IPS DF 6.9 (cell line): Measurements from ENCODE around the gene OSBPL6.
"Not testable (repeated sequence)": the region's sequence is repeated elsewhere in the genome, so short reads cannot be mapped to it uniquely, and the experiment has no call there.

Source experiments
- DNase-seq: peaks from one replicate; pipeline ENCODE4 v3.0.0-alpha.2; 2013; ENCODE audit warnings: low read depth, low spot score
- H3K27ac ChIP-seq: one replicate; pipeline ENCODE4 v1.5.1; 2013; ENCODE audit warnings: low read length, control low read depth
- H3K27me3 ChIP-seq: 2 replicates; pipeline ENCODE4 v1.6.1; 2013; ENCODE audit warnings: mild to moderate bottlenecking, low read length; ENCODE audit not compliant: control insufficient read depth, insufficient read depth
- H3K36me3 ChIP-seq: 2 replicates; pipeline ENCODE4 v1.6.1; 2013; ENCODE audit warnings: low read length; ENCODE audit not compliant: control insufficient read depth, insufficient read depth
- H3K4me1 ChIP-seq: 2 replicates; pipeline ENCODE4 v1.6.1; 2013; ENCODE audit warnings: low read length; ENCODE audit not compliant: control insufficient read depth, insufficient read depth
- H3K4me3 ChIP-seq: 2 replicates; pipeline ENCODE4 v1.5.1; 2013; ENCODE audit warnings: mild to moderate bottlenecking, low read length
- H3K9me3 ChIP-seq: 2 replicates; pipeline ENCODE4 v1.6.1; 2013; ENCODE audit warnings: low read length, inconsistent platforms; ENCODE audit not compliant: control insufficient read depth, insufficient read depth
- WGBS: extraction: QIAGEN DNeasy Blood & Tissue Kit; methylation state at CpG from one replicate; pipeline ENCODE4 v1.1.7; 2013; ENCODE audit warnings: mixed read lengths, missing lambda C conversion rate; ENCODE audit not compliant: insufficient read length, insufficient coverage; 5-methylcytosine and 5-hydroxymethylcytosine counted together

The OSBPL6 gene

DNA sequence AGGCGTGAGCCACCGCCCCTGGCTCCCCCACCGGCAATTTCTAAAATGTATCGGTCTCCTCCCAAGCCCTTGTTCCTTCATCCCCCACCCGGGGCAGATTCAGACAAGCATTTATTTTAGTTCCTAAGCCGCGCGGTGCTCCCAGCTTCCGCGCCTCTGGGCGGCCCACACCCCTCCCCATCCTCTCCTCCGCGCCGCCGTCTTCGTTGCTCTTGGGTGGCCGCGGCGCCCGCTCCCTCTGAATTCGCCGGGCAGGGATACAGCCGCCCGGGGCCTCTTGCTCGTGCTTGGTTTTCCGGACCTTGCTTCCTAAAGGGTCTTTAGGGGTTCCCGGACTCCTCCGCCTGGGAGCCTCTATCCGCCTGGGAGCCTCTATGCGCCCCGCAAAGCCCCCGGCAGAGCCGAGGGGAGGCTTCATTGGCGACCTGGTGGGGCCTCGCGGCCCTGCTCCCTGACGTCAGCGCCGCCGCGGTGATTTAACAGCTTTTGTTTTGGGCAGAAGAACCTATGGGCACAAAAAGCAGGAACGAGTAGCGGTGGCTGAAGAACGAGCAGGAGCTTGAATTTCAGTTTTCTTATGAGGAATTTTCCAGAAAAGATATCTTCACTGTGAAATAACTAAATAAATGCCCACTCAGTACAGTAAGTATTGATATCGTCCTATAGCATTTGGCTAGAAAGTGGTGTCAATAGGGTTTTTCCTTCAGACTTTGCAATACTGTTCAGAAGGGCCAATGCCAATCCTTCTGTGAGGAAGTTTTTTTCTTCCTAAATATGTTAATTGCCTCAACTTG lies 219.4 kb downstream of the OSBPL6 start:
- Histone ChIP-seq H3K27me3 (no peaks in the 10 kb centered on the region), H3K4me1 (peaks cover 1% of the 10 kb centered on the region; the same call in 1 of the 2 replicates), H3K36me3 (no peaks in the 10 kb centered on the region), H3K27ac (no peak overlapping the region), H3K4me3 (peak overlapping the region; percentile 47; the same call in 1 of the 2 replicates), H3K9me3 (no peaks in the 10 kb centered on the region)
- peak; percentile 41 for DNase-seq
- no CpG with 5 or more reads among the region's 45 CpGs for WGBS

DNA sequence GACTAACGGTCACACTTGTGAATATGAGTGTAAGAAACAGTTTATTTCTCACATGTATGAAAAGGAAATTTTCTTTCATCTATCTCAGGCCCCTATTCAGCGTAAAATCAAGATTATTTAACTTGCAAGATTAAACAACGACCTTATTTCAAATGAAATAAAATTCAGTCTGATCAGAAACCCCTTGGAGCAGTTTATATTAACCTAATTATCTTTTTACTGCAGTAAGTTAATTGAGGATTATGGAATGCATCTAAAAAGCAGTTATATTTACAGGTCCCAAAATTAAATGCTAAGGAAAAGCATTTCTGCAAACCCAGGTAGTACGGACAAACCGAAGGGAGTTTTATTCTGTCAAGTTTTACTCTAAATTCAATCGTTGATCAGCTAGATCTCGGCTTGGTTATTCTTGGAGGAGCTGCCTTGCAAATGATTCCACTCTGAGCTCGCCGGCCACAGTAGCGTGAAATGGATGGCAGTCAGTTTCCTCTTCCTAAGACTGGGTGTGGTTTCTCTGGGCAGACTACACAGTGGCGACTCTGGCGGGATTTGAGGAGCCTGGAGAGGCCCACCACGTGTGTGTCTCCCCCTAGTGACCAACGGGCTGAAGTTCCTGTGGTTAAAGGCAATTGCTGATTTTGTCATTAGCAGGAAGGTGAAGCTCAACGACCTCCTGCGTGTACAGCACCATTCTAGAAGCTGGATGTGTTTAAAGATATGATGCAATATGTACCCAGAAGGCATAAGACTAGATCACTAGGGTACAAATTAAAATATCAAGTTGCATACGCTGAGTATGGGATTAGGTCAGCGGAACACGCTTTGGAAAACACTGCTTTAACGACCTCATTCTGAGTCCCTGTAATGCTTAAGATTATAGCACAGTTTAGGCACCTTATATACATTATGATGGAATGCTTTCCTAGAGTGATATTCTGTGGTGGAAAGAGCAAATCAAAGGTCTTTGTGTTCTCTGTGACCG lies 220.2 kb downstream of the OSBPL6 start:
- Histone ChIP-seq H3K27ac (no peak overlapping the region), H3K36me3 (no peaks in the 10 kb centered on the region)

DNA sequence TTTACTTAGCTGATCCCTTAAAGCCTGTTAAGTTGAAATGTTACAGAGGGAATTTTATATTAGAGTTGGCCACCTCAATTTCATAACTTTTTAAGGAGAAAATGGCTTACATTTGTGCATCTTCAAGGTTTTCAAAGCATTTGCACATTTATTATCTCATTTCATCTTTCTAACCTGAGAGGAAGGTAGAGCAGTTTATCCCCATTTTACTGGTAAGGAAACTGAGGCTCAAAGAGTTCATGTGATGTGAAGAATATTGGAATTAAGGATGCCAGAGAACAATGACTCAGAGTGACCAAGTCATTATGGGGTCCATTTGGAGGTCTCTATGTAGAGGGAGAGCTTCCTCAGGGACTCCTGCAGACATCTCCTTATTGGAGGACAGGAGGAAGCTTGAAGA lies 221.7 kb downstream of the OSBPL6 start:
- Histone ChIP-seq H3K36me3 (no peaks in the 10 kb centered on the region), H3K4me3 (no peak overlapping the region)
- DNase-seq, result no peak

More for the DNA sequence above, 220.2 kb downstream of the OSBPL6 start:
- H3K4me1 ChIP-seq, result peaks cover 1% of the 10 kb centered on the region; the same call in 1 of the 2 replicates
- peak; percentile 80 for DNase-seq
- H3K27me3 ChIP-seq, result no peaks in the 10 kb centered on the region
- H3K9me3 ChIP-seq, result no peaks in the 10 kb centered on the region
- peak overlapping the region; percentile 47; the same call in 1 of the 2 replicates for H3K4me3 ChIP-seq
- 100% methylated on average over 1 of the region's 21 CpGs for WGBS

DNA sequence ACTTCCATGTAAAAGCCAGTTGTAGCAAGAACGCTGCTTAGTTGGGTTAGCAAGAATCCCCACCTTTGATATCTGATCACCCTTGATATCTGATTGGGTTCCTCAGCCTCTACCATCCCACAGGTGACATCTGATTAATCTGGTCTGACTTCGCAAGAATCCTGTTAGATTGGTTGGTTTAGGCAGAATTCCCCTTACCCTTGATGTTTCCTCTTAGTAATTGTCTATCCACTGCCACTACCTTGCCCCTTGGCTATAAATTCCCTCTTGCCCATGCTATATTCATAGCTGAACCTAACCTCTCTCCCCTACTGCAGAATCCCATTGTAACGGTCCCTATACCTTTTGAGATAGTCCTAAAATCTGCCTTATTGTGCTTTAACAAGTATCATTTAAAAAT lies 223.6 kb downstream of the OSBPL6 start:
- no peak overlapping the region for H3K4me3 ChIP-seq
- no peak overlapping the region for H3K27ac ChIP-seq
- H3K9me3 ChIP-seq, result no peaks in the 10 kb centered on the region
- no CpG with 5 or more reads among the region's 3 CpGs for WGBS
- no peak for DNase-seq
- peaks cover 1% of the 10 kb centered on the region; the same call in 1 of the 2 replicates for H3K4me1 ChIP-seq
- H3K36me3 ChIP-seq, result no peaks in the 10 kb centered on the region
- H3K27me3 ChIP-seq, result no peaks in the 10 kb centered on the region

More for the DNA sequence above, 221.7 kb downstream of the OSBPL6 start:
- H3K4me1 ChIP-seq, result peaks cover 1% of the 10 kb centered on the region; the same call in 1 of the 2 replicates
- no peaks in the 10 kb centered on the region for H3K9me3 ChIP-seq
- no peak overlapping the region for H3K27ac ChIP-seq
- H3K27me3 ChIP-seq, result no peaks in the 10 kb centered on the region

DNA sequence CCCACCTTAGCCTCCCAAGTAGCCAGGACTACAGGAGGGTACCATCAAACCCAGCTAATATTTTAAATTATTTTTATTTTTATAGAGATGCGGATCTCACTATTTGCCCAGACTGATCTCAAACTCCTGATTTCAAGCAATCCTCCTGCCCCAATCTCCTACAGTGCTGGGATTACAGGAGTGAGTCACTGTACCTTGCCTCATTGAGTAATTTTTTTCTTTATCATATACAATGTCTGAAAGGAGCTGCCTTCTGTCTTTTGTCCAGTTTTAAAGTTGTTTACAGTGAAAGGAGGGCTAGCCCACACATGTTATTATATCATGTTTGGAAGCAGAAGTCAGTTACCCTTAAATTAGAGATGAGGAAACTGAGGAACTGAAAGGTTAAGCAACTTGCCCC lies 224.1 kb downstream of the OSBPL6 start:
- Histone ChIP-seq H3K4me1 (peaks cover 1% of the 10 kb centered on the region; the same call in 1 of the 2 replicates), H3K27me3 (no peaks in the 10 kb centered on the region), H3K9me3 (no peaks in the 10 kb centered on the region), H3K36me3 (no peaks in the 10 kb centered on the region), H3K27ac (no peak overlapping the region), H3K4me3 (no peak overlapping the region)
- no peak for DNase-seq
- WGBS, result no CpG with 5 or more reads among the region's 1 CpG

DNA sequence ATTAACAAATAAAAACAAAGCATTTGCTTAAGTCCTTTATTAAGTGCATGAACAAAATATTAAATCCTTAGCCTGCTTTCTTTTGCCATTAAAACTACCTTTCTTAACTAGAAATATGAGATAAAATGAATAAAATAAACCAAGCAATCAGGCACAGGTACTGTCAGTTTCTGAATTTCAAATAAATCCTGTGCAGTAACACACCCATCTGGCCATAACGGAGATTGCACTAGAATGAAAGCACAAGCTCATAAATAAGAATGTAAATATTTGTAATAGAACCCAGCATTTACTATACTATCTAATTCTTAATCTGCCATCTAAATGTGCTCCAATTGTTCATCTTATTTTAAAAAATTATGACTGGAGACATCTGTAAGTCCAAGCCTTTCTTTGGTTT lies 224.8 kb downstream of the OSBPL6 start:
- DNase-seq, result no peak
- no peaks in the 10 kb centered on the region for H3K9me3 ChIP-seq
- H3K36me3 ChIP-seq, result no peaks in the 10 kb centered on the region
- H3K27ac ChIP-seq, result no peak overlapping the region
- WGBS, result no CpG with 5 or more reads among the region's 1 CpG
- no peaks in the 10 kb centered on the region for H3K27me3 ChIP-seq
- H3K4me3 ChIP-seq, result no peak overlapping the region
- peaks cover 1% of the 10 kb centered on the region; the same call in 1 of the 2 replicates for H3K4me1 ChIP-seq

DNA sequence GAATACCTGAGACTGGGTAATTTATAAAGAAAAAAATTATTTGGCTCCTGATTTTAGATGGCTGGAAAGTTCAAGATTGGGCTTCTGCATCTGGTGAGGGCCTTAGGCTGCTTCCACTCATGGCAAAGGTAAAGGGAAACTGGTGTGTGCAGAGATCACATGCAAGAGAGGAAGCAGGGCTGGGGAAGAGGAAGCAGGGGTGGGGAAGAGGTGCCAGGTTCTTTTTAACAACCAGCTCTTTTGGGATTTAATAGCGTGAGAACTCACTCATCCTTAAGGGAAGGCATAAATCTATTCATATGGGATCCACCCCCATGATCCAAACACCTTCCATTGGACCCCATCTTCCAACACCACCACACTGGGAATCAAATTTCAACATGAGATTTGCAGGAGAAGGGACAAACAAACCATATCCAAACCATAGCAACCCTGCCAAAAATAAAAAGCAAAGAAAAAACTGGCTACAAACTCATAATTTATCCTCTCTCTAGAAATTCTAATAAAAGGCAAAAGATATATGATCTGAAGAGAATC lies 226.2 kb downstream of the OSBPL6 start:
- Histone ChIP-seq H3K36me3 (no peaks in the 10 kb centered on the region), H3K9me3 (no peaks in the 10 kb centered on the region), H3K4me3 (no peak overlapping the region), H3K27ac (no peak overlapping the region), H3K4me1 (no peaks in the 10 kb centered on the region), H3K27me3 (no peaks in the 10 kb centered on the region)
- DNase-seq, result no peak
- WGBS, result no CpG with 5 or more reads among the region's 1 CpG

DNA sequence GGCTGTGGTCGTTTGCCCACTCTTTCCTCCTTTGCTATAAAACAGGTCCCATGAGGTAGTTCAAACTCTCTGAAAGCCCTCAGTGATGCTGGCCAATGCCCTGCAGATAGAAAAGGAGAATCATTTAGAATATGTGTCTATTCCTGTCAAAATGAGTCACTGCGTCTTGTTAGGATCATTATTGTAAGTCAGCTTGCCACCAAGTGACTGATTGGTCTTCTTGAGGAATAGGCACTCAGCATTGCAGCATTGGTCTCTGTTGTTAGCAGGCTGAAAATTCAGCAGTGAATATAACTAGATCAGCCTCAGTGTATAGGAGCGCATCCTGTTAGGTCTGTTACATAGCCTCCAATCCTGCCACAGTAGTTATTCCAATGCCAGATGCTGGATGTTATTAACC lies 227.8 kb downstream of the OSBPL6 start:
- Histone ChIP-seq H3K4me1 (no peaks in the 10 kb centered on the region), H3K4me3 (no peak overlapping the region), H3K36me3 (no peaks in the 10 kb centered on the region), H3K27me3 (no peaks in the 10 kb centered on the region), H3K27ac (no peak overlapping the region), H3K9me3 (no peaks in the 10 kb centered on the region)
- DNase-seq, result no peak
- no CpG with 5 or more reads among the region's 3 CpGs for WGBS

DNA sequence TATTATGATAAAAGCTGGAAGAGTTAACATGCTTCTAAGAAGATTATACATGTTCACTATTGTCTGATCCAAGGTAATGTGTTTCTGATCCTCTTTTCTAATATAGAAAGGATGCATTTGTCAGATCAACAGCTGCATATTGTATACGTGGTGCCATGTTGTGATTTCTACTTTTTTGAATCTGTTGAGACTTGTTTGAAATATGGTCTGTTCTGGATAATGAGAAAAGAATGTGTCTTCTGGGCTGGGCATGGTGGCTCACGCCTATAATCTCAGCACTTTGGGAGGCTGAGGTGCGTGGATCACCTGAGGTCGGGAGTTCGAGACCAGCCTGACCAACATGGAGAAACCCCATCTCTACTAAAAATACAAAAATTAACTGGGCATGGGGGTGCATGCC lies 229.4 kb downstream of the OSBPL6 start:
- not testable (repeated sequence) for H3K36me3 ChIP-seq, H3K27ac ChIP-seq, H3K4me3 ChIP-seq, H3K27me3 ChIP-seq, H3K9me3 ChIP-seq, H3K4me1 ChIP-seq, DNase-seq
- WGBS, result no CpG with 5 or more reads among the region's 5 CpGs

DNA sequence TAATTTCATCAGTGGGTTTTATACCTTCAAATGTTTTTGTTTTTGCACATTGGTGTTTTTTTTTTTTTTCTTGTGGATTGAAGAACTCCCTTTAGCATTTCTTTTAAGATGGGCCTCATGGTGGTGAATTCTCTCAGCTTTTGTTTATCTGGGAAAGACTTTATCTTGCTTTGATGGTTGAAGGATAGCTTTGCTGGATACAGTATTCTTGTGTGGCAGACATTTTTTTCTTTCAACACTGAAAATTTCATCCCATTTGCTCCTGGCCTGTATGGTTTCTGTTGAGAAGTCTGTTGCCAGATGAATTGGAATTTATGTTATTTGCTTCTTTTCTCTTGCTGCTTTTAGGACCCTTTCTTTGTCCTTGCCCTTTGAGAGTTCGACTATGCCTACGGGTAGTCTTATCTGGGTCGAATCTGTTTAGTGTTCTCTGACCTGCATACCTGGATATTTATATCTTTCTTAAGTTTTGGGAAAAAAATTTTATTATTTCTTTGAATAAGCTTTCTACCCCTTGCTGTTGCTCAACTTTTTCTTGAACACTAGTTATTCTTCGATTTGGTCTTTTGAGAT lies 231.0 kb downstream of the OSBPL6 start:
- WGBS, result no CpG with 5 or more reads among the region's 4 CpGs
- H3K27me3 ChIP-seq, result no peaks in the 10 kb centered on the region
- no peaks in the 10 kb centered on the region for H3K36me3 ChIP-seq
- H3K4me3 ChIP-seq, result no peak overlapping the region
- no peaks in the 10 kb centered on the region for H3K4me1 ChIP-seq
- H3K9me3 ChIP-seq, result no peaks in the 10 kb centered on the region
- DNase-seq, result no peak
- H3K27ac ChIP-seq, result no peak overlapping the region
